D341Med (cell line): ENCODE data around the gene DIO2.

Experiments used
- DNase-seq: peaks from one replicate; pipeline ENCODE4 v3.0.0; 2012; ENCODE audit warnings: low spot score

Gene DIO2

GRCh38 chr14:80167793-80168448 lies 43.4 kb downstream of the DIO2 start:
- DNase-seq = no peak

- DNase-seq = no peak
Measured at GRCh38 chr14:80164991-80165721, 46.1 kb downstream of the DIO2 start.

GRCh38 chr14:80152763-80153162 lies 58.5 kb downstream of the DIO2 start:
- DNase-seq = no peak

GRCh38 chr14:80152166-80152565 lies 59.1 kb downstream of the DIO2 start:
- DNase-seq = no peak

GRCh38 chr14:80150301-80150700 lies 61.0 kb downstream of the DIO2 start:
- no peak for DNase-seq
